Measurements from ENCODE around the gene B2M.
"Not testable (repeated sequence)": the region's sequence is repeated elsewhere in the genome, so short reads cannot be mapped to it uniquely, and the experiment has no call there.

The B2M gene

GRCh38 chr15:44700676-44701075 is 10.6 kb upstream of the B2M start:
- DNase-seq: not testable (repeated sequence)

GRCh38 chr15:44705986-44706385 is 5.3 kb upstream of the B2M start:
- DNase-seq: no peak

- no peak for DNase-seq
These were observed 4.9 kb upstream of the B2M start for GRCh38 chr15:44706401-44706800.

DNA sequence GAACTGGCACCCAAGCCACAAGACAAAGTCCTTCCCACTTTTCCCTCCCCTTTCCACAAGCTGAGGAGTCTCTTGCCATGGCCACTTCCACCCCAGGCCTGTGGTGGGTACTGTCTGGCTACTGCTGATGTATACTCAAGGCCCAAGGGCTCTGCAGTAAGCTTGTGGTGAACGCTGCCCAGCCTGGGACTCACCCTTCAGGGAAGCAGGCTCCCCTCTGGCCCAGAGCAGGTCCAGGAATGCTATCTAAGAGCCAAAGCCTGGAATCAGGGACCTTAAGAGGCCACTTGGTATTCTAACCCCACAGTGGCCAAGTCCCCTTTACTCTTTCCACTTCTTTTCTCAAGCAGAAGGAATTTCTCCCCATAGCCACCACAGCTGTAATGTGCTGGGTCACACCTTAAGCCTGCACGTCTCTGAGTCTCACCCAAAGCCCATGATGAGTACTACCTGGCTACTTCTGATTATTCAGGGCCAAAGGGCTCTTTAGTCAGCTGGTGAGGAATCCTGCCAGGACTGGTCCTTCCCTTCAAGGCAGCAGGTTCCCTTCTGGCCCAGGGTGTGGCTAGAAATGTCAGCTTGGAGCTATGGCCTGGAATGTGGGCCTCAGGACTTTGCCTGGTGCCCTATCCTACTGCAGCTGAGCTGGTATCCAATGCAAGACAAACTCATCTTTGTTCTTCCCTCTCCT is 4.2 kb upstream of the B2M start:
- no peak for DNase-seq

DNA sequence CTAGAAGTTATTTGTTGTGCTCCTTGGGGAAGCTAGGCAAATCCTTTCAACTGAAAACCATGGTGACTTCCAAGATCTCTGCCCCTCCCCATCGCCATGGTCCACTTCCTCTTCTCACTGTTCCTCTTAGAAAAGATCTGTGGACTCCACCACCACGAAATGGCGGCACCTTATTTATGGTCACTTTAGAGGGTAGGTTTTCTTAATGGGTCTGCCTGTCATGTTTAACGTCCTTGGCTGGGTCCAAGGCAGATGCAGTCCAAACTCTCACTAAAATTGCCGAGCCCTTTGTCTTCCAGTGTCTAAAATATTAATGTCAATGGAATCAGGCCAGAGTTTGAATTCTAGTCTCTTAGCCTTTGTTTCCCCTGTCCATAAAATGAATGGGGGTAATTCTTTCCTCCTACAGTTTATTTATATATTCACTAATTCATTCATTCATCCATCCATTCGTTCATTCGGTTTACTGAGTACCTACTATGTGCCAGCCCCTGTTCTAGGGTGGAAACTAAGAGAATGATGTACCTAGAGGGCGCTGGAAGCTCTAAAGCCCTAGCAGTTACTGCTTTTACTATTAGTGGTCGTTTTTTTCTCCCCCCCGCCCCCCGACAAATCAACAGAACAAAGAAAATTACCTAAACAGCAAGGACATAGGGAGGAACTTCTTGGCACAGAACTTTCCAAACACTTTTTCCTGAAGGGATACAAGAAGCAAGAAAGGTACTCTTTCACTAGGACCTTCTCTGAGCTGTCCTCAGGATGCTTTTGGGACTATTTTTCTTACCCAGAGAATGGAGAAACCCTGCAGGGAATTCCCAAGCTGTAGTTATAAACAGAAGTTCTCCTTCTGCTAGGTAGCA is 851 bp upstream of the B2M start:
- DNase-seq: peak; percentile 9

DNA sequence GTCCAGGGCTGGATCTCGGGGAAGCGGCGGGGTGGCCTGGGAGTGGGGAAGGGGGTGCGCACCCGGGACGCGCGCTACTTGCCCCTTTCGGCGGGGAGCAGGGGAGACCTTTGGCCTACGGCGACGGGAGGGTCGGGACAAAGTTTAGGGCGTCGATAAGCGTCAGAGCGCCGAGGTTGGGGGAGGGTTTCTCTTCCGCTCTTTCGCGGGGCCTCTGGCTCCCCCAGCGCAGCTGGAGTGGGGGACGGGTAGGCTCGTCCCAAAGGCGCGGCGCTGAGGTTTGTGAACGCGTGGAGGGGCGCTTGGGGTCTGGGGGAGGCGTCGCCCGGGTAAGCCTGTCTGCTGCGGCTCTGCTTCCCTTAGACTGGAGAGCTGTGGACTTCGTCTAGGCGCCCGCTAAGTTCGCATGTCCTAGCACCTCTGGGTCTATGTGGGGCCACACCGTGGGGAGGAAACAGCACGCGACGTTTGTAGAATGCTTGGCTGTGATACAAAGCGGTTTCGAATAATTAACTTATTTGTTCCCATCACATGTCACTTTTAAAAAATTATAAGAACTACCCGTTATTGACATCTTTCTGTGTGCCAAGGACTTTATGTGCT is 527 bp downstream of the B2M start:
- DNase-seq: no peak

GRCh38 chr15:44712346-44713005 is 1.2 kb downstream of the B2M start:
- DNase-seq: peak; percentile 66

GRCh38 chr15:44713006-44713966 is 2.0 kb downstream of the B2M start:
- DNase-seq: peak; percentile 39

GRCh38 chr15:44715142-44715796 is 4.0 kb downstream of the B2M start:
- no peak for DNase-seq

- DNase-seq: no peak
These were observed 4.5 kb downstream of the B2M start for GRCh38 chr15:44715797-44716334.

DNA sequence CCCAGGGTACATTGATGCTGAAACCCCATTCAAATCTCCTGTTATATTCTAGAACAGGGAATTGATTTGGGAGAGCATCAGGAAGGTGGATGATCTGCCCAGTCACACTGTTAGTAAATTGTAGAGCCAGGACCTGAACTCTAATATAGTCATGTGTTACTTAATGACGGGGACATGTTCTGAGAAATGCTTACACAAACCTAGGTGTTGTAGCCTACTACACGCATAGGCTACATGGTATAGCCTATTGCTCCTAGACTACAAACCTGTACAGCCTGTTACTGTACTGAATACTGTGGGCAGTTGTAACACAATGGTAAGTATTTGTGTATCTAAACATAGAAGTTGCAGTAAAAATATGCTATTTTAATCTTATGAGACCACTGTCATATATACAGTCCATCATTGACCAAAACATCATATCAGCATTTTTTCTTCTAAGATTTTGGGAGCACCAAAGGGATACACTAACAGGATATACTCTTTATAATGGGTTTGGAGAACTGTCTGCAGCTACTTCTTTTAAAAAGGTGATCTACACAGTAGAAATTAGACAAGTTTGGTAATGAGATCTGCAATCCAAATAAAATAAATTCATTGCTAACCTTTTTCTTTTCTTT is 5.8 kb downstream of the B2M start:
- DNase-seq: no peak

GRCh38 chr15:44718180-44718926 is 7.0 kb downstream of the B2M start:
- DNase-seq: no peak

DNA sequence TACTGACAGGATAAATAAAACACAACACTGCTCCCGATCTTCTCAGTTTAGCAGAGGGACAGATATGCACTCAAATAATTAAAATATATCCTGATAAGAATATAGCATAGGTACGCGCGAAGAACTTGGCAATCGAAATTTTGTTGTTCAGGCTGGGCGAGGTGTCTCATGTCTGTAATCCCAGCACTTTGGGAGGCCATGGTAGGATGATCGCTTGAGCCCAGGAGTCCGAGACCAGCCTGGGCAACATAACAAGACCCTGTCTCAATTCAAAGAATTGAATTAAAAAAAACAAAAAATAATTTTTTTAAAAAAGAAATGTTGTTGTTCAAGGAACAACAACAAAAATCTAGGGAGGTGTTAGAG is 7.6 kb downstream of the B2M start:
- DNase-seq: no peak

DNA sequence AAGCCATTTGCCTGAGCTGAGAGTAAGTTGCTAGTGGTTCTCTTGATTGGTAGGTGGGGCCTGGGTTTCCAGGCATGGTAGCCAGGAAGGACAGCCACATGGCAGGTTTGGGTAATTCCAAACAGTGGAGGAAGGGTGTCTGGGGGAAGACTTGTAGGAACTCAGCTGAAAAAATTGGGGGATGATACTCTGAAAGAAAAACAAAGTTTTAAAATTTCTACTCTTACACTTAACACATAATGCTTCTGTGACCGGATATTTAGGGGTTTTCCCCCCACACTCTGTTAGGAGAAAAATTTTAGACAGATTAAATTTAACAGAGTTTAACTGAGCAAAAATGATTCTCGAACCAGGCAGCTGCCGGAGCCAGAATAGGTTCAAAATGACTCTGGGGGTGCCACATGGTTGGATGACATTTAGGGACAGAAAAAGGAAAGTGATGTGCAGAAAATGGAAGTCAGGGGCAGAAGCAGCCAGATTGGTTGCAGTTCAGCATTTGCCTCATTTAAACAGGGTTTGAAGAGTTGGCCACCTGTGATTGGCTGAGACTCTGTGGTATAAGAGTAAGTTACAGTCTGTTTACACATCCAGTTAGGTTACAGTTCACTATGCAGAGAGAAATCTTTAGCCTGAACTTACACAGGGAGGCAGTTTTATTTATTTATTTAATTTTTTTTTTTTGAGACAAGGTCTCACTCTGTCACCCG is 8.1 kb downstream of the B2M start:
- no peak for DNase-seq

GRCh38 chr15:44720000-44720435 is 8.7 kb downstream of the B2M start:
- not testable (repeated sequence) for DNase-seq

GRCh38 chr15:44720460-44721176 is 9.3 kb downstream of the B2M start:
- no peak for DNase-seq

GRCh38 chr15:44722011-44722410 is 10.7 kb downstream of the B2M start:
- DNase-seq: no peak

DNA sequence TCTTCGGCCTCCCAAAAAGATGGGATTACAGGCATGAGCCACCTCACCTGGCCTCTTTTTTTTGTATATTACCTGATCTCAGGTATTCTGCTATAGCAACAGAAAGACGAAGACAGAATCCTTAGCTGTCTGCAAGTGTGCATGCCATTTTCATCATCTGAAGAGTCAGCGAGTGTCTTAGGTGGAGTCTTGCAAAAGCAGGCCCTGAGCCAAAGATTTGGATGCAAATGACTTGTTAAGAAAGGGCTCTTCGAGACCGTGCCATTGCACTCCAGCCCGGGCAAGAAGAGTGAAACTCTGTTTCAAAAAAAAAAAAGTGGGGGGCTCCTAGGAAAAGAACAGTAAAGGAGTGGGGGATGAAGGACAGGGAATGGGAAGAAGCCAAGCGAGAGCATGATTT is 14.8 kb downstream of the B2M start:
- no peak for DNase-seq

Measured in DMS79 treated with DMSO at 0.1 percent for 48 hours (cell line).